AML-193 (cell line): ENCODE measurements around the gene TMEM184B.

ENCODE experiments used
- DNase-seq, 2 experiments: peaks; one replicate each; lab custom pipeline; 2025; lab: John Stamatoyannopoulos, UW

TMEM184B gene

GRCh38 chr22:38308791-38309498 is 36.1 kb upstream of the TMEM184B start:
- no peak for DNase-seq

DNA sequence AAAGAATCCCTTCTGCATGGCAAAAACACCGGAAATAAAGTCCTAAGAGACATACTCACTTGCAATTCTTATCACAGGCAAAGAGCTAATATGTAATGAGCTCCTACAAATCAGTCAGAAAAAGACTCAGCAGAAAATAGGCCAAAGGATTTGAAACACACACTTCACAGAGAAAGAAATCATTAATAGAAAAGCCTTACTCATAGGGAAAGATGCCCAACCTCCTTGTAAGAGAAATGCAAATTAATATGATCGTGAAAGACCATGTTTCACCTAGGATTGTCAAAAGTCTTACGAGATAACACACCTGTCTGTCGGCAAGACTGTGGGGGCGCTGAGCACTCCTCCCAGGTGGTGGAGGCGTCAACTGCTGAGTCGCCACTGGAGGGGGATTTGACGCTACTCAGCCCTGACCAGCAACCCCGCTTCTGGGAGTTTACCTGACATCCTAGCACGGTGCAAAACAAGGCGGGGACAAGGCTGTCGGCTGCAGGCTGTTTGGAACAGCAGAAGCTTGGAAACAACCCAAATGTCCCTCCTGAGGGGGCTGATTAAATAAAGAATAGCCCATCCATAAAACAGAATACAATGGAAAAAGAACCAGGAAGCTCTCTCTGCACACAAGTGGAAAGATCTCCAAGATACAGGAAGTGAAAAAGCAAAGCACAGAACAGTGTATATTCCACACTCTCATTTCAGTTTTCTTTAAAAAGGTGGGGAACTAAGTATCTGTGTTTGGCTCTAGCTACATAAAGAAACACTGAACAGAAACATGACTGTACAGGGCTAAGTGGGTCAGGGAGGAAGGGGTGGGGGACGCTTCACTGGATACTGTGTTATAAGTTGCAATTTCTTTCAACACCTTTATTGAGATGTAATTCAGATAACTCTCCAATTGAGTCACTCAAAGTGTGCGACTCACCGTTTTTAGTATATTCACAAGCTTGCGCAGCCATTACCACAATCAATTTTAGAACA is 33.0 kb upstream of the TMEM184B start:
- DNase-seq = no peak

DNA sequence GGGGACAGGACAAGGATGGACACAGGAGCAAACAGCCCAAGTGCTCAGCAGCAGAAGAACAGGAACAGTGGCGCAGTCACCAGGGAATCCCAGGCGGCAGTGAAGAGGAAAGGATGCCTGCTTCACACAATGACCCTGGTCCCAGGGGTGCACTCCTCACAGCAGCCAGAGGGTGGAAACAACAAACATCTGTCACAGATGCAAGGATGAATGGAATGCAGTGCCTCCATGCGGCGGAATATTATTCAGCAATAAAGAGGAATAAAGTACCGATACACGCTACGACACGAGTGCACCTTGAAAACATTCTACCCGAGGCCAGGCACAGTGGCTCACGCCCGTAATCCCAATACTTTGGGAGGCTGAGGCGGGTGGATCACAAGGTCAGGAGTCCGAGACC is 31.7 kb upstream of the TMEM184B start:
- no peak for DNase-seq

DNA sequence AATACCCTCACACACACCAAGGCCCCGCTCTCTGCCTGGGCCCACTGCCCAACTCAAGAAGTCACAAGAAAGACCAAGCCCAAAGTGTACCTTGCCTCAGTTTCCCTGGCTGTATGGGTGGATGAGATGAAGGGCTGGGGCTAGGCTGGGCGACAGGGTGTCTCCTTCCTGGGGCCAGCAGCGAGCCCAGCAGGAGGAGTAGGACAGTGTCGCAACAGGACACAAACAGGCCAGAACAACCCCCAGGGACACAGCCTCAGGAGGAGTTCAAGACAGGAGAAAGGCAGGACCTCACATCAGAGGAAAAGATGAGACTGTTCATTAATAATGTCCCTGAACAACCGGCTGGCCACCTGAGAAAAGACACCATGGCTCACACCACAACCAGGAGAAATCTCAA is 31.2 kb upstream of the TMEM184B start:
- DNase-seq = no peak

GRCh38 chr22:38302906-38303305 is 30.1 kb upstream of the TMEM184B start:
- DNase-seq = no peak

DNA sequence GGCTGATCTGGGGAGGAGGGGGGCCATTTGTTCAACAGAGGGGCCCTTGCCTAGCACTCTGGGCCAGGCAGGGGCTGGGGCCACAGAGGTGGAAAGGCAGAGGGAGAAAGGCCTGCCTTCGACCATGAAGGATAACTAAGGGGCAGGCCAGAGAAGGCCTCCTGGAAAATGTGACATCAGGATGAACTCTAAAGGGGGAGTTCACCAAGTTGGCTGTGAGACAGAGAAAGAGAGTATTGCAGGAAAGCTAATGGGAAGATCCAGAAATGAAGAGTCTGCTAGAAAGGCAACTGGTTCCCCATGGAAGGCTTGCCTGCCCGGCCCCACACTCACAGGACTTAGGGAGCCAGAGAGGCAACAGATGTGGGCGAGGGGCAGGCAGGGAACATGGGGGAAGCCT is 28.1 kb upstream of the TMEM184B start:
- no peak for DNase-seq

DNA sequence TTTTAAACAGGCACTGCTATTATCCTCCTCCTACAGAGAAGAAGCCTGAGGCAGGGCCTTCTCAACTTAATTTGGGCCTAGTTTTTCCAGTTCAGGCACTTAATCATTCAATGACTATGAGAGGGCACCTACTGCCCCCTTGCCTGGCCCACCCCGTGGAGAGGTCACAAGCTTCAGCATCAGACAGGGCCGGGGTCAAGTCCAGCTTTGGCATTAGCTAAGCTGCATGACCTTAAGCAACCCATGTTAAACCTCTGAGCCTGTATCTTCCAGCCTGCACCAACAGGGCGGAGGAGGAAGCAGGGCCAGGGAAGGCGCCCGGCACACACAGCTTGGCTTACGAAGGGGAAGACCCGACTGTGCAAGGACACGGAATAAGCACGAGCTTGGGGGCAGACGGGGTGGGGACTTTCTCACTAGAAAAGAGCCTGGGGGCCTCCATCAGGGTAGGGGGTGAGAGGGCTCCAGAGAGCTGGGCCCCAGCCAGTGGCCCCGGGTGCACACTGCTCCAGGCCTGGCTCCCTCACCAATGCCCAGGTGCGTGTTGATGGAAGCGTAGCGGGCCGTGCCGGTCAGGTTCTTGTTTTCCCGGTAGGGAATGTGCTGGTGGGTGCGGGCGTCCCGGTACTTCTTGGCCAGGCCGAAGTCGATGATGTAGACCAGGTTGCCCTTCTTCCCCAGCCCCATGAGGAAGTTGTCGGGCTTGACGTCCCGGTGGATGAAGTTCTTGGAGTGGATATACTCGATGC is 27.6 kb upstream of the TMEM184B start:
- DNase-seq = no peak

- no peak for DNase-seq
Observed at GRCh38 chr22:38299770-38300102, 26.9 kb upstream of the TMEM184B start.

- peak in 1 of 2 experiments; percentile 16 for DNase-seq
Observed at GRCh38 chr22:38298312-38299005, 25.6 kb upstream of the TMEM184B start.

- no peak for DNase-seq
Observed at GRCh38 chr22:38296372-38296771, 23.6 kb upstream of the TMEM184B start.

- no peak for DNase-seq
Observed at GRCh38 chr22:38295863-38296262, 23.1 kb upstream of the TMEM184B start.

DNA sequence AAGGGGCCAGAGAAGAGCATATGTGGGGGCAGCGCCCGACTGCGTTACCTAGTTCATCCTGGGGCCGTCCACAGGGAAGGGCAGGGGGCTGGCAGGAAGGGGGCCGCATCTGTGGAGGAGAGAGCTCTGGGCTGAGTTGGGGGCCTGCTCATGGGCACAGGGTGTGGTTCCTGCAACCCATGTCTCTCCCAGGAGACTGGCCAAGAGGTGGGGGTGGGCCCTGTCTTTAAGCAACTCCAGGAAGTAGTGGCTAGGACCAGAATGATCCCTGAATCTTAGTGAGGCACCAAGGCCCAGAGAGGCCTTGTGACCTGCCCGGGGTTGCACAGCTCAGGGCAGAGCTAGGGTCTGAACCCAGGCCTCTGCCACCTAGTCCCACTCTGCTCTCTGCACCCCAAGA is 22.5 kb upstream of the TMEM184B start:
- DNase-seq = no peak

GRCh38 chr22:38294193-38294592 is 21.4 kb upstream of the TMEM184B start:
- no peak for DNase-seq

GRCh38 chr22:38292694-38293093 is 19.9 kb upstream of the TMEM184B start:
- DNase-seq = no peak

- DNase-seq = no peak
Observed at GRCh38 chr22:38291201-38291777, 18.5 kb upstream of the TMEM184B start.

DNA sequence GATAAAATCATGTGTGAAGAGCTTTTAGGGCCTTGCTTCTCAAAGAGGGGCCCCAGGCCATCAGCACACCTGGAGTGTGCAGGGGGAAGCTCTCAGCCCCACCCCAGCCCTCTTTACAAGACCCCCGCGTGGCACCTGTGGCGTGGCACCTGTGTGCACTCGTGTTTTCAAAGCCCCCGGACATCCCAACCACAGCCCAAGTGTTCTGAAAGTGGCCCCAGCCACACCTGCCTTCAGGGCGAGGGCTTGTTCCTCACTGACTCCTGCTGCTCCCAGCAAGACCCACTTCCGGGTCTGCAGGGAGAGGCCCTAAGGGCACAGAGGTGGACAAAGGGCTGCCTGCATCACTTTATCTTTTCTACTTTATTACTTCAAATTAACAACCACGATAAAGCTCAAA is 17.5 kb upstream of the TMEM184B start:
- DNase-seq = no peak

- no peak for DNase-seq
Observed at GRCh38 chr22:38289583-38290082, 16.8 kb upstream of the TMEM184B start.

DNA sequence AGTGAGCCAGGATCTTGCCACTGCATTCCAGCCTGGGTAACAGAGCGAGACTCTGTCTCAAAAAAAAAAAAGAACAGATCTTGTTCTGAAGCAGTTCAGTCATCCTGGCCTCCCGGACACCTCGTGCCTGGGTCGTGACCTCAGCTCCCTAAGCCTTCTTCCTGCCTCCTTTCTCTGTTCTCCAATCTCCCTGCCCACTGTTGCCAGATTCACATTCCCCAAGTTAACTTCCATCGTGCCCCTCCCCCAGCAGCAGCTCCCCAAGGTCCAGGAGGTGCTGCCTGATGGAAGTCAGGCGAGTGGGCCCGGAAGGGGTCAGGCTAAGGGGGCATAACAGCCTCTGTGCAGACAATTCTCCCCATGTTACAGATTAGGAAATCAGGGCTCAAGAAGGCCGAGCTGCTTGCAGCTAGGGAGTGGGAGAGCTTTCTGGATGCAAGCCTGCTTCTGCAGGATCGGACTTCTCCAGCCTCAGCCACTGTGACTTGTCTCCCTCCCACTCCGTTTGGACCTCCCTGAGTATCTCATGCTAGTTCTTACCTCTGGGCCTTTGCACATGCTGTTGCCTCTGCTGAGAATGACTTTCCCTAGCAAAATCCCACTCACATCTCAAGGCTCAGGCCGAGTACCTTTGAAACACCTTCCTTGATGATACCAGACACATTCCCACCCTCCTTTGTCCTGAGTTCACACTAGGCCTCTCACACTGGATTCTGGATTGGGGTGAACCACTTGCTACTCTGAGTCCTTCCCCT is 14.3 kb upstream of the TMEM184B start:
- no peak for DNase-seq

DNA sequence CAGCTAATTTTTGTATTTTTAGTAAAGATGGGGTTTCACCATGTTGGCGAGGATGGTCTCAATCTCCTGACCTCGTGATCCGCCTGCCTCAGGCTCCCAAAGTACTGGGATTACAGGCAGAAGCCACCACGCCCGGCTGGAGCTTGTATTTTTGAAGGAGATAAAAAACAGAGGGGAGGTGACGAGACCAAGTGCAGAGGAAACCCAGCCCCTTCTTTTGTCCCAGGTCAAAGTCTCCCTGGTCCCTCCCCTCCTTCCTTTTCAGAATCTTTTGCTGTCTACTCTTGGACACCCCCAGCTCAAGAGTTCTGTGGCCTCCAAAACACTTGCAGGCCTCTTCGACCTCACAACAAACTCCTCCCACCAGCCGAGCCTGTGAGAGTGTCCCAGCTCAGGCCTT is 12.2 kb upstream of the TMEM184B start:
- no peak for DNase-seq

DNA sequence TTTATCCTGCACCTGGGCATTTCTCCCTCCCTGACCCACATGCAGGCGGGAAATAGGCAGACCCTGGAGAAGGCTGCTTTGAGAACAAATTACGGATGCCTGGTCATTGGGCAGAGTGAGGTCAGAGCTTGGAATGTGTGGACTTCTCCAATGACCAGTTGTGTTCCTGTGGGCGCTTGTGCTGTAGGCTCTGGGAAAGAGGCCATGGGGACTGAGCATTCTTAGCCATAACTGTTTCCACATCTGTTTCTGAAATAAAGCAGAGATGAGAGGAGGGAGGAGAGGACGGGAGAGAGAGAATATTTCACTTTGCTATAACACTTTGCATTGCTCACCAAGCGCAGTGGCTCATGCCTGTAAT is 11.2 kb upstream of the TMEM184B start:
- DNase-seq = no peak

DNA sequence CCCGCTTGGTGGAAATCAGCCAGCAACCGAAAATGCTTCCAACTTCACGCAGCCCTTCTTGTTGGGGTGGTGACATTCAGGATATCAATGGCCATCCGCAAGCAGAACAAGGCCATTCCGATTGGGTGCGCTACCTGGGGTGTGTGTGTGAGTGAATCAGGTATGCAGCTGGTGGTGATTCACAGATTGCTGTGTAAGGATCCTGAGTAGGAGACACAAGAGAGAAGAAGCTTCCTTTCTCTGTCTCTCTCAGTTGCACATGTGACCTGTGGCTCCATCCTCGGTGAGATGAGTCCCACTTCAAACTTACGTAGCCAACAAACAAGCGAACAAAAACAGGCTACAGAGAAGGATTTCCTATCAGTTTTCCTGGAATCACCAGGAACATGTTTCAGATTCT is 9.6 kb upstream of the TMEM184B start:
- DNase-seq = no peak
